Motor neuron (in vitro differentiated cells): ENCODE measurements around the gene FAM171A2. TPM values are rescaled to one million over a fixed set of nuclear protein-coding genes. Genes with fewer than 3 reads are reported as not detected.
A peak's percentile ranks its signal among the peaks of the same experiment; 100 is the strongest.
"Not testable (repeated sequence)": the region's sequence is repeated elsewhere in the genome, so short reads cannot be mapped to it uniquely, and the experiment has no call there.

ENCODE experiments used
- ATAC-seq, 8 experiments: fragments of 200-7000 bp; cut with Tn5 transposase; replicated peaks in 6 of 8; 2 replicates each; pipeline ENCODE4 v1.8.0; 2021; ENCODE audit warnings: mild to moderate bottlenecking in 8 of 8, moderate library complexity in 8 of 8
- H3K27ac ChIP-seq, 2 donors: fragments of 250-450 bp; sonication (Bioruptor Pico); 2 replicates each; pipeline ENCODE4 v1.9.0; 2021; ENCODE audit warnings: antibody characterized with exemption in 2 of 2, mild to moderate bottlenecking in 2 of 2, moderate library complexity in 1 of 2
- H3K4me1 ChIP-seq, 2 donors: fragments of 250-450 bp; sonication (Bioruptor Pico); replicated peaks in 1 of 2; 2 replicates each; pipeline ENCODE4 v1.6.1; 2021; ENCODE audit warnings: antibody characterized with exemption in 2 of 2, mild to moderate bottlenecking in 2 of 2, moderate library complexity in 1 of 2
- H3K4me3 ChIP-seq, 5 donors: fragments of 250-450 bp; sonication (Bioruptor Pico); 2 replicates each; pipeline ENCODE4 v1.9.0; 2021; ENCODE audit warnings: antibody characterized with exemption in 5 of 5, mild to moderate bottlenecking in 5 of 5, moderate library complexity in 4 of 5
- WGBS, 10 experiments: fragments of 450-650 bp; shearing (Covaris generic); methylation state at CpG; one replicate each; pipeline ENCODE4 v1.0.0; 2022; 5-methylcytosine and 5-hydroxymethylcytosine counted together
- in situ Hi-C, 9 experiments: fragments of 400-800 bp; cut with MboI; loops; one replicate each; pipeline ENCODE4 v1.15.0; 2021; ENCODE audit warnings: low sequenced_read_pairs in 9 of 9, low pct_unique_long_range_greater_than_20kb in 2 of 9; ENCODE audit not compliant: unreplicated experiment in 9 of 9
- total RNA-seq, 8 experiments: library from RNA; unstranded; fragments of 300-600 nt; gene quantifications; 2 replicates each; pipeline versions ENCODE4 v1.2.3 to v1.2.4, GENCODE V29; 2022

Gene FAM171A2
- total RNA-seq, 8 experiments from 2014 or later, result 0.81 to 30.1 (median 22.7) TPM

- H3K4me3 ChIP-seq, result no peak overlapping the region
- peaks cover 4 to 7% of the 10 kb centered on the region in 2 donors for H3K4me1 ChIP-seq
- ATAC-seq, result peak in 4 of 8 experiments; percentile 1 to 13 (median 9)
- no peak overlapping the region for H3K27ac ChIP-seq
- in situ Hi-C loops, result no loop called here
- 44 to 100% (median 74%) methylated on average over 2 to 9 of the region's 77 CpGs; no CpG with 5 or more reads in 6 of the 10 experiments for whole genome bisulfite sequencing, 10 experiments
Measured at GRCh38 chr17:44354582-44355561, 8.8 kb downstream of the FAM171A2 start.

- WGBS, 10 experiments, result 8 to 43% methylated on average over 7 to 8 of the region's 98 CpGs; no CpG with 5 or more reads in 8 of the 10 experiments
- ATAC-seq, result peak in 4 of 8 experiments; percentile 39 to 74 (median 58)
- in situ Hi-C loops, result no loop called here
- Histone ChIP-seq H3K4me1 (peaks cover 4 to 7% of the 10 kb centered on the region in 2 donors), H3K27ac (peak overlapping the region in 1 of 2 donors; percentile 31), H3K4me3 (peak overlapping the region in 2 of 5 donors; percentile 1 to 25)
Measured at GRCh38 chr17:44353672-44354331, 9.9 kb downstream of the FAM171A2 start.

GRCh38 chr17:44352828-44353671, 10.6 kb downstream of the FAM171A2 start:
- peak in 5 of 8 experiments; percentile 31 to 60 (median 51) for ATAC-seq
- Histone ChIP-seq H3K27ac (peak overlapping the region in 1 of 2 donors; percentile 31), H3K4me1 (peaks cover 4 to 7% of the 10 kb centered on the region in 2 donors), H3K4me3 (peak overlapping the region in 2 of 5 donors; percentile 1 to 25)
- WGBS, 10 experiments, result 94 to 100% methylated on average over 2 to 5 of the region's 22 CpGs; no CpG with 5 or more reads in 8 of the 10 experiments
- in situ Hi-C loops, result no loop called here

GRCh38 chr17:44351961-44352827, 11.5 kb downstream of the FAM171A2 start:
- Histone ChIP-seq H3K27ac (no peak overlapping the region), H3K4me1 (peaks cover 4 to 7% of the 10 kb centered on the region in 2 donors), H3K4me3 (no peak overlapping the region)
- in situ Hi-C loops, result no loop called here
- WGBS, 10 experiments, result 67 to 93% (median 80%) methylated on average over 2 to 4 of the region's 36 CpGs; no CpG with 5 or more reads in 6 of the 10 experiments
- ATAC-seq, result no peak

- 80 to 100% (median 80%) methylated on average over 1 to 2 of the region's 8 CpGs; no CpG with 5 or more reads in 7 of the 10 experiments for WGBS, 10 experiments
- H3K27ac ChIP-seq, result no peak overlapping the region
- ATAC-seq, result no peak
Measured at GRCh38 chr17:44351464-44351863, 12.2 kb downstream of the FAM171A2 start.

GRCh38 chr17:44350733-44351226, 12.9 kb downstream of the FAM171A2 start:
- WGBS, 10 experiments, result 20 to 81% methylated on average over 1 to 5 of the region's 6 CpGs; no CpG with 5 or more reads in 8 of the 10 experiments
- Histone ChIP-seq H3K4me1 (peaks cover 8 to 10% of the 10 kb centered on the region in 2 donors), H3K27ac (peak overlapping the region in 1 of 2 donors; percentile 4), H3K4me3 (no peak overlapping the region)
- peak; percentile 12 to 86 (median 40) for ATAC-seq
- in situ Hi-C loops, result no loop called here

More at GRCh38 chr17:44351464-44351863, 12.2 kb downstream of the FAM171A2 start:
- in situ Hi-C loops, result no loop called here
- Histone ChIP-seq H3K4me3 (no peak overlapping the region), H3K4me1 (peaks cover 4 to 7% of the 10 kb centered on the region in 2 donors)

GRCh38 chr17:44349553-44350070, 14.0 kb downstream of the FAM171A2 start:
- Histone ChIP-seq H3K4me1 (peaks cover 8 to 11% of the 10 kb centered on the region in 2 donors), H3K27ac (no peak overlapping the region), H3K4me3 (no peak overlapping the region)
- no peak for ATAC-seq
- in situ Hi-C loops, result loop anchor here in 3 of 9 experiments (25.0 kb wide), 1 partner anchor 137 kb away; the partner anchor contains the start of gene UBTF (in 3 of the 3)
- 78 to 100% methylated on average over 1 to 7 of the region's 12 CpGs; no CpG with 5 or more reads in 8 of the 10 experiments for WGBS, 10 experiments

GRCh38 chr17:44348988-44349364, 14.7 kb downstream of the FAM171A2 start:
- 93% methylated on average over 4 of the region's 6 CpGs; no CpG with 5 or more reads in 9 of the 10 experiments for WGBS, 10 experiments
- Histone ChIP-seq H3K27ac (no peak overlapping the region), H3K4me3 (no peak overlapping the region), H3K4me1 (peaks cover 8 to 15% of the 10 kb centered on the region in 2 donors)
- in situ Hi-C loops, result loop anchor here in 3 of 9 experiments (25.0 kb wide), 1 partner anchor 137 kb away; the partner anchor contains the start of gene UBTF (in 3 of the 3)
- no peak for ATAC-seq

GRCh38 chr17:44348234-44348987, 15.2 kb downstream of the FAM171A2 start:
- H3K27ac ChIP-seq, result no peak overlapping the region
- peak in 2 of 8 experiments; percentile 1 to 6 for ATAC-seq
- WGBS, 10 experiments, result 40 to 88% (median 67%) methylated on average over 1 to 7 of the region's 9 CpGs; no CpG with 5 or more reads in 5 of the 10 experiments
- in situ Hi-C loops, result loop anchor here in 3 of 9 experiments (25.0 kb wide), 1 partner anchor 136 kb away; the partner anchor contains the start of gene UBTF (in 3 of the 3)
- H3K4me3 ChIP-seq, result no peak overlapping the region
- peaks cover 8 to 15% of the 10 kb centered on the region in 2 donors for H3K4me1 ChIP-seq

- H3K4me1 ChIP-seq, H3K4me3 ChIP-seq, H3K27ac ChIP-seq: not testable (repeated sequence)
- in situ Hi-C loops, result loop anchor here in 3 of 9 experiments (25.0 kb wide), 1 partner anchor 135 kb away; the partner anchor contains the start of gene UBTF (in 3 of the 3)
- ATAC-seq, result peak in 1 of 8 experiments; percentile 1
- 20 to 100% (median 73%) methylated on average over 1 to 13 of the region's 18 CpGs for WGBS, 10 experiments
Measured at GRCh38 chr17:44347206-44348055, 16.2 kb downstream of the FAM171A2 start.
